Type B pancreatic cell (in vitro differentiated cells): ENCODE measurements around the gene TMEM165. TPM values are rescaled to one million over a fixed set of nuclear protein-coding genes. Genes with fewer than 3 reads are reported as not detected.

Experiments used
- DNase-seq: peaks from one replicate; pipeline ENCODE4 v3.0.0; 2021; ENCODE audit warnings: mixed read lengths; ENCODE audit not compliant: unreplicated experiment; ENCODE audit errors: extremely low spot score
- H3K27ac Mint-ChIP-seq: 2 replicates; pipeline ENCODE4 v1.8.0; 2021; ENCODE audit warnings: mild to moderate bottlenecking, mixed read lengths
- H3K27me3 Mint-ChIP-seq: 2 replicates; pipeline ENCODE4 v1.8.0; 2021; ENCODE audit warnings: mixed read lengths
- H3K36me3 Mint-ChIP-seq: 2 replicates; pipeline ENCODE4 v1.8.0; 2021; ENCODE audit warnings: mixed read lengths
- H3K4me1 Mint-ChIP-seq: one replicate; pipeline ENCODE4 v1.8.0; 2021; ENCODE audit warnings: mixed read lengths; ENCODE audit not compliant: unreplicated experiment
- H3K4me3 Mint-ChIP-seq: 2 replicates; pipeline ENCODE4 v1.8.0; 2021; ENCODE audit warnings: mild to moderate bottlenecking, mixed read lengths
- H3K9me3 Mint-ChIP-seq: 2 replicates; pipeline ENCODE4 v1.8.0; 2021; ENCODE audit warnings: mixed read lengths
- CTCF ChIP-seq: fragments of 200-600 bp; sonication (generic); conservative IDR thresholded peaks from 2 replicates; pipeline ENCODE4 v1.5.0; 2021; ENCODE audit warnings: antibody characterized with exemption, mild to moderate bottlenecking
- total RNA-seq: library from RNA; stranded (reverse); gene quantifications from 2 replicates; pipeline ENCODE4 v1.2.1, GENCODE V29; 2021; ENCODE audit warnings: low replicate concordance

Gene TMEM165
- total RNA-seq, 1 donor from 2014 or later, result 69.2 TPM

- Mint-ChIP-seq H3K27ac (no peak overlapping the region), H3K4me3 (no peak overlapping the region), H3K27me3 (no peaks in the 10 kb centered on the region), H3K4me1 (no peaks in the 10 kb centered on the region), H3K36me3 (peaks cover 18% of the 10 kb centered on the region), H3K9me3 (peaks cover 5% of the 10 kb centered on the region)
- no peak for TF ChIP-seq CTCF
- no peak for DNase-seq
Observed at GRCh38 chr4:55466001-55466400, 70.2 kb downstream of the TMEM165 start.

GRCh38 chr4:55468724-55469123, 73.0 kb downstream of the TMEM165 start:
- TF ChIP-seq CTCF, result no peak
- H3K9me3 Mint-ChIP-seq, result peaks cover 5% of the 10 kb centered on the region
- H3K4me3 Mint-ChIP-seq, result no peak overlapping the region
- no peaks in the 10 kb centered on the region for H3K4me1 Mint-ChIP-seq
- H3K27me3 Mint-ChIP-seq, result no peaks in the 10 kb centered on the region
- no peak overlapping the region for H3K27ac Mint-ChIP-seq
- no peak for DNase-seq
- H3K36me3 Mint-ChIP-seq, result peaks cover 12% of the 10 kb centered on the region

GRCh38 chr4:55469979-55470378, 74.2 kb downstream of the TMEM165 start:
- Mint-ChIP-seq H3K27me3 (no peaks in the 10 kb centered on the region), H3K9me3 (peaks cover 5% of the 10 kb centered on the region), H3K27ac (no peak overlapping the region), H3K4me1 (no peaks in the 10 kb centered on the region), H3K4me3 (no peak overlapping the region), H3K36me3 (peaks cover 23% of the 10 kb centered on the region)
- no peak for TF ChIP-seq CTCF
- DNase-seq, result no peak

Other genes with a start within 250 kb of the TMEM165 start
- 19.8 and 25.7 TPM in 2 replicates for gene SRD5A3, start 49.7 kb upstream of the TMEM165 start, total RNA-seq
- 11.8 and 17.5 TPM in 2 replicates for gene CLOCK, start 151.0 kb downstream of the TMEM165 start, total RNA-seq
- not detected in 2 replicates for gene PDCL2, start 196.3 kb downstream of the TMEM165 start, total RNA-seq
- gene NMU, start 240.3 kb downstream of the TMEM165 start, total RNA-seq, result 7.5 and 19.4 TPM in 2 replicates